Lung microvascular endothelial cell (primary cell): ENCODE measurements around the gene GLDC. TPM values are rescaled to one million over a fixed set of nuclear protein-coding genes. Genes with fewer than 3 reads are reported as not detected.
"Not testable (repeated sequence)": the region's sequence is repeated elsewhere in the genome, so short reads cannot be mapped to it uniquely, and the experiment has no call there.

Source experiments
- DNase-seq, 2 donors: peaks; one replicate each; pipeline versions ENCODE4 v3.0.0 to v3.0.0-alpha.2; 2010; ENCODE audit warnings: low read depth in 2 of 2
- total RNA-seq: library from RNA; depleted of rRNA; stranded (reverse); fragments of >200 nt; gene quantifications from 2 replicates; pipeline ENCODE4 v1.2.1, GENCODE V29; 2014

GLDC gene
- total RNA-seq, 1 donor from 2014 or later = 1.8 TPM

DNA sequence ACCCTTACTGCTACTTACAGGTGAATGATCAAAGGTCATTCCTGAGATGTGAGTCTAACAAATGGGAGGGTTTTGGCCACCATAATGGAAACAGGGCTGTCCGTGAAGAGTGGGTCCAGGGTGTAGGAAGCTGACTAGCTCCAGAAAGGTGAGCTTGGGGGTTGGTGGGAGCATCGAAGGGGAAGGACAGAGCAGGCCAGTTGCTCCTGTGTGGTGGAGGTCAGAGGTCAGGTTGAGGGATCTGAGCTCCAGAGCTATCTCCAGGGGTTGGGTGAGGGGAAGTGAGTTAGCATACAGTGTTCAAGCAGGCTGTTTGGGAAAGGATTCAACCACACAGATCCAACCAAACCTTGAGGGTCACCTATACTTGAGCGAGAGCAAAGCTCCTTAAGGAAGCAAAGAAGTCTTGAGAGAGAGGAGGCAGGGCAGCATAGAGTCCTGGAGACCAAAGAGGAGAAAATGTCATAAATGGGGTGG is 18.7 kb upstream of the GLDC start:
- DNase-seq = no peak

DNA sequence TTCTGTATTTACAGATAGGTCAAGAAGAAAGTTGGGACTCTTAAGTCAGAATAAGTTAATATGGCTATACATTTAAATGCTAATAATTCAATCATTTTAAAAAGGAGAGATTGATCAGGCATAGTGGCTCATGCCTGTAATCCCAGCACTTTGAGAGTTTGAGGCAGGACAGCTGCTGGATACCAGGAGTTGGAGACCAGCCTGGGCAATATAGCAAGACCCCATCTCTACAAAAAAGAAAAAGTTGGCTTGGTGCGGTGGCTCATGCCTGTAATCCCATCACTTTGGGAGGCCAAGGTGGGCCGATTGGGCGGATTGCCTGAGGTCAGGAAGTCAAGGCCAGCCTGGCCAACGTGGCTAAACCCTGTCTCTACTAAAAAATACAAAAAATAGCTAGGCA is 15.0 kb upstream of the GLDC start:
- no peak for DNase-seq

DNA sequence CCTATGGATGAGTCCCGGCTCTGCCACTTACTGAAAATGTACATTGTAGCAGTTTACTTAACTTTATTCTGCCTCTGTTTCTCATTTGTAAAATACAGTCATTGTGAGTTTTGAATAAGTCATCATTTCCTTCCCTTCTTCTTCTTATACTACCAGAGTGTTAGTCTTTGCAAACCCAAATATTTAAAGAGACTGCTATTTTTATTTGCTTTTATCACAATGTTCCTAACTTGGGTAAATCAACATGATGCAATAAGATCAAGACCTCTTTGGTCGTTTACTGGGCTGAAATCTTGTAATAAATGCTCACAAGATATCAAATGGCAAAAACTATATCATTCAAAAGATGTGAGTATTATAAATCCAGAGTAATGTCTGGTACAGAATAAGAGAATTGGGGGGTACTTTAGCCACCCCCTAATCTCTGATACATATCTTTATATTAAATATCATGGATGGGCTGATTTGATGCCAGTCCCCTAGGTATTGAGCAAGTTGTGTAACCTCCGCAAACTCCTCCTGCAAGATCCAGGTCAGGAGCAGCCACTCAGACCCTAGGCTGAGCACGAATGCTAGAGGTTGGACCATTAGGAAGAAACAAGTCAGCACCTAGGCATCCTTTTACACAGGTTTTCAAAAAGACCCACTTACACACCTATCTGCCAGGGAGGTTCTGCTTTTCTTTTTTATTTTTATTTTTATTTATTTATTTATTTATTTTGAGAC is 13.3 kb upstream of the GLDC start:
- no peak for DNase-seq

DNA sequence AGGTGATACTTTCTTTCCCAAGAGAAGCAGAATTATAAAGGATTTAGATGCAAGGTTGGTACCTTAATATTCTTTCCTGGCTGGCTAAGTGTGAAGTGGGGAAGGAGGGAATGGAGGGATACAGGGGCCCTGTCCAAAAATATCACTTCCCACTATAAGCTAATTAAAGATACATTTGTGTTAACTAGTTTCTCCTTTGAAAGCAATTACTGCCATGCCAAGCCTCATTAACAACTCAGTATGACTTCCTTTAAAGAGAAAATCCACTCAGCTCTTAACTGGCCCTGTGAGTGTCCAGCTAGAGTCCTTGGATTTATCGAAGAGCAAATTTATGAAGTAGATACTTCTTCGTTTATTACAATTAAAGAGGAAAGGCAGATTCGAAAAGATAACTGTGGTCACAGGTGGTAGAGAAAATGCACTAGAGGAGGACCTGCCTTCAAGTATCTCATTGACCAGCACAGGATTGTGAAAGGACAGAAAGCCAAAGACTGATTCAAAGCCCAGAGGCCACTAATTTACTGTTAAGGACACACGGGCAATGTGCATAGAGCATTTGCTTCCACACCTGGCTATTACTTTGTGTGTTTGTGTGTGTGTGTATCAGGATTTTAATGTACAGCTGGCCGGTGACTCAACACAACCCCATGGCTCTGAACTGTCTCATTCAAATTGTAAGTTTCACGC is 11.2 kb upstream of the GLDC start:
- no peak for DNase-seq

DNA sequence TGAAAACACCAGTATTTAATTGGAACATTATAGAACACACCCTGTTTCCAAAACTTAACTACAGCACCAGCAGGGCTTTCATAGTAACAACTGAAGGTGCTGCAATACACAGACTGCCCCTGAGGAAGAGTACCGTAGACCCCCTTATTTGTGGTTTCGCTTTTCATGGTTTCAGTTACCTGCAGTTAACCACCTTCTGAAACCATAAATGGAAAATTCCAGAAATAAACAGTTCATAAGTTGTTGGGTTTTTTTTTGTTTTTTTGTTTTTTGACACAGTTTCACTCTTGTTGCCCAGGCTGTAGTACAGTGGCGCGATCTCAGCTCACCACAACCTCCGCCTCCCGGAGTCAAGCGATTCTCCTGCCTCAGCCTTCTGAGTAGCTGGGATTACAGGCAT is 9.5 kb upstream of the GLDC start:
- no peak for DNase-seq

DNA sequence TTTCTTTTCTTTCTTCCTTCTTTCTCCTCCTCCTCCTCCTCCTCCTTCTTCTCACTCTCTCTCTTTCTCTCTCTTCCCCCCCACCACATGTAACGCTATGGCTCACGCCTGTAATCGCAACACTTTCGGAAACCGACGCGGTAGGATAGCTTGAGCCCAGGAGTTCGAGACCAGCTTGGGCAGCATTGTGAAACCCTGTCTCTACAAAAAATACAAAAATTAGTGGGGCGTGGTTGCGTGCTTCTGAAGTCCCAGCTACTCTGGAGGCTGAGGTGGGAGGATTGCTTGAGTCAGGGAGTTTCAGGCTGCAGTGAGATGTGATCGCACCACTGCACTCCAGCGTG is 736 bp upstream of the GLDC start:
- peak in 1 of 2 donors; percentile 6 for DNase-seq

DNA sequence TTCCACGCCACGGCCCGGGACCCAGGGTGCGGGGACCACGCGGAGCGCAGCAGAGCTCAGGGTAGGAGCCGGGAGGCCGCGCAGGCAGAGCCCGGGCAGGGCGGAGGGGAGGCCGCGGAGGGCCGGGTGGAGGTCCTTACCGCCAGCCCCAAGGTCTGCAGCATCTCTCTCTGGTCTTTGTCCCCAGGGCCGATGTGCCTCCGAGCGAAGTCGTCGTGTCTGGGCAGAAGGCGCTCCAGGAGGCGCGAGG is 499 bp downstream of the GLDC start:
- DNase-seq = peak in 1 of 2 donors; percentile 5

DNA sequence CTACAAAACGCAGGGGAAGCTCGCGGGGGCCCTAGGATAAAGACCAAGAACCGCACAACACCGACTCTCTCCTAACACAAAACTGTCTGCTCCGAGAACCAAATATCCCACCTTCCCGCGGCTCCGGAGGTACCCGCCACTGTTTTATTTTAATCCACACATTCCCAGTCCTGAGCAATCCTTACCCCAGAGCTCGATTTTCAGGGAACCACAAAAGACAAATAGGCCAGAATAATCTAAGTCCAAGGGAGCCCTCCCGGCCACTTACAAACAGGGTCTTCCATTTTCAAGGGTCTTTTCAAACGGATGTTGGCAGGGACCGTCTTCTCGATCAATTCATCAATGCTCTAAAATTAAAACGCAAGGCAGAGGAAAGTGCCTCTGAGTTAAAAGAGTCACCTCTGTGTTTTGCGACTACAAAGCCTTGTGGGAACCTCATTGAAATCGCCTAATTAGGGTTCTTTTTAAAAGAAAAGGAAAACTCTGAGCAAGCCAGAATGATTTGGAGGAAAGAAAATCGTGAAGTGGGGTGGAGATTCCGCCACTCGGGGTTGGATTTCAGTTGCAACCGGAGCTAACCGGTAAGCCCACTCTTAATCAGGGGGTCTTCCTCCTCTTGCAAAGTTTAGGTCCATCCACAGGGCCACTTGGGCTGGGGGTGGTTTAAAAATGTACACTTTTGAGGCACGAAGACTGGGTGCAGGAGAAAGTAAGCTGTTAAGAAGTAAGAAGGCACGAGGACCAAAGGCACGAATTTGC is 1.0 kb downstream of the GLDC start:
- DNase-seq = no peak

DNA sequence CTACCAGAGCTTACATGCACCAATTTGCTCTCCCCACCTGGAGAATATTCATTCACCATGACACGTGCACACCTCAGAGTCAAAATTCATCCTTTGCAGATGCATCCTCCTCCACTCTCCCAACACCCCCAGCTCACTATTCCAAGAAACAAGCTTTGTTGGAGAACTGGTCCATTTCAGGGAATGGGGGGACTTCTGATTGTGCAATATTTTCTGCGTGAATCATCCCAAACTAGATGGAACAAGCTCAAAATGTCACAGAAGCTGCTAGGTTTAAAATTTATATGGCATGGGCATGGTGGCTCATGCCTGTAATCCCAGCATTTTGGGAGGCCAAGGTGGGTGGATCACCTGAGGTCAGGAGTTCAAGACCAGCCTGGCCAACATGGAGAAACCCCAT is 3.6 kb downstream of the GLDC start:
- DNase-seq = no peak

DNA sequence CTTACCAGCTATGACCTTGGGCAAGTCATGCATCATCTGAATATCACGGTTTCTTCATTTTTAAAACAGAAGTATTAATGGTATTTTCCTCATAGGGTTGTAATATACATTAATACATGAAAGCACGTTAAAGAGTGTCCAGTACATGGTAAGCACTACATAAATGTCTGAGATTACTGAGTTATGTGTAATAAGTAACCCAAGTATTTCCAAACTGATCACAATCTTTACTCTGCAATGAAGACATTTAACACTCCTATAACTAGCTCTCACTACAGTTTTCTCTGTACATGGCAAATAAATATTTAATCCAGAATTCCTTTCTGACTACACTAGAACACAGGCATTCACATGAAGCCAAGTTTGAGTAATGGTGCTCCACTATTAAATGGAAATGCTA is 4.0 kb downstream of the GLDC start:
- no peak for DNase-seq

DNA sequence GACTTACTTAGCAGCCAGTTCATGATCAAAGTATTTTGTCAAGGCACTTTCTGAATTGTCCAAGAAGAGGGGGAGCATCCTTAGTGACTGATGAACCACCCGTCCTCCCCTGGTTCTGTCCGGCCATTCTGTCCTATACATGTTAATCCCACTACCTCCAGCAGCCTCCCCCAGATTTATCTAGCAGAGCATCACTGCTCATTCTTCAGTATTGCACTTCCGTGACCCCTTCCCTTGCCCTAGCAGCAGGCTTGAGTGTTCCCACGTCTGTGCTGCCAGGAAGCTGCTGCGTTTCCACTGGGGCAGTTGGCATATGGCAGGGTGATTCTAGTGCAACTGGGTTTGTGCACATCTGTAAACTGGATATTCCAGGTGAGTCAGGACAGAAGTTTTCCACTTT is 4.5 kb downstream of the GLDC start:
- DNase-seq = no peak

DNA sequence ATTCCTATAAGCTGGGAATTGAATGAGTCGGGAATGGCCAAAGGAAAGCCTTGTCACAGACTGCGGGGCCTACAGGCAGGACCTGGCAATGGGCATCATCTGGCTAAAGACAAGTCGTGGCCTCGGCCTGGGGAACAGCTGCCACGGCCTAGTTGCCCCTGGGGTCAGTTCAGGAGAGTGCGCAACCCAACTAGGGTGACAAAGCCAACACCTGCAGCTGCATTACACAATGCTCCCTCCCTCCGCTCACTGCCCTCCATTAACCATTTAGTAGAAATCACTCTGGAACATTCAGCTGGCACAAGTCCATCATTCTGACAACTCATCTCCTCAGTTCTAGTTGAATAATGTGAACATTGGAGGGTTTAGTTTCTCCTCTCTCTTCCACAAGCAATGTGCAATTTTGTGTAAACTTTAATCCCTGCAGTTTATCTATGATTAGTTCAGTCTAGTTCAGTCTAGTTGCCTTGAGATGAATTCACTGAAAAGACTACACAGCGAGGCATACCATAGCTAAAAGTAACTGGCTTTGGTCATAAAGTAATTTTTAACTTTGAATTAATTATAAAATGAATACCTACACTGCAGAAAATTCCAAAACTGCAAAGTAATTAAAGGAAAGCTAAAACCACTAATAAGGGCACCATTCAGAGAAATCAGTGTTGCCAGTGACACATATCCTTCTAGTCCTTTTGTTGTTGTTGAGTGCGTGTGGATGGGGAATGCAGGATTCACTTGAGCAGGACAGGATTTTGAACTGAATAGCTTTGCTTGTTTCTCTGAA is 5.1 kb downstream of the GLDC start:
- no peak for DNase-seq

DNA sequence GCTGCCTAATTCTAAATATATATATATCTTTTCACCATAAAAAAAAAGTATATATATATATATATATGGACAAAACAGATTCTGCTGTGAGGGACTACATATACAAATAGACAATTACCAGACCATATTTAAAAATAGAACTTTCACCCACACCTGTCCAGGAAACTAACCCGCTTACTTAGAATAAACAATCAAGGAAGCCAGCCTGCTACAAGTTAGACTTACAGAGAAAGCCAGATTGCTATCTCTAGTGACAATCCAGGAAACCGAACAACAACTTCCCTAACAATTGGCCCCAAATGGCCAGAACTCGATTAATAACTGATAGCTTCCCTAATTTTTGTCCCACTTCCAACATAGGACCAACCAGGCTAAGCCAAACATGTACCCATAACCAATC is 5.9 kb downstream of the GLDC start:
- no peak for DNase-seq

DNA sequence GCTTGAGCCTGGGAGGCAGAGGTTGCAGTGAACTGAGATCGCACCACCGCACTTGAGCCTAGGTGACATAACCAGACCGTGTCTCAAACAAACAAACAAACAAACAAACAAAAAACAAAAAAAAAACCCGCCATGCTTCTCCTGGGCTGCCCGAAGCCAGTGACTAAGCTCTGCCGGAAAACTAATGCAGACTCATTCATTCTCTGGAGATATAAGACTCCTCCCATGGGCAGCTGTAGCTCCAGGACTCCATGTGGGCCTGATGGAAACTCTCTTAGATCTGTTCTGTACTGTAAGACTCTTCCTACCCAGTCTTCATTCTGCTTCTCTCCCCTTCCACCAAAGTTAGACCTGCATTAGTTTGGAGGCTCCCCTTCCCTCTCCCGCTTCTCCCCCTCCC is 11.1 kb downstream of the GLDC start:
- no peak for DNase-seq

DNA sequence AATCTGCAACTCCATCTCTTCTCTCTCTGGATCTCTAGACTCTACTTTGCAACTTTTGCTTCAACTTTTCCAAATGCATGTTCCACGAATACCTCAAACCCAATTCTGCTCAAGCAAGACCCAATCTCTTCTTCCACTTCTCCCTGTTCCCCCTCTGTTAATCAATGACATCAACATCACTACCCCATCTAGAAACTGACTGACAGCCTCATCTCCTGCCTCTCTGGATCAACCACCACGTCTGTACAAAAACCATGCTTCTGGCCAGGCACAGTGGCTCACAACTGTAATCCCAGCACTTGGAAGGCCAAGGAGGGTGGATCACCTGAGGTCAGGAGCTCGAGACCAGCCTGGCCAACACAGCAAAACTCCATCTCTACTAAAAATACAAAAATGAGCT is 12.2 kb downstream of the GLDC start:
- no peak for DNase-seq

DNA sequence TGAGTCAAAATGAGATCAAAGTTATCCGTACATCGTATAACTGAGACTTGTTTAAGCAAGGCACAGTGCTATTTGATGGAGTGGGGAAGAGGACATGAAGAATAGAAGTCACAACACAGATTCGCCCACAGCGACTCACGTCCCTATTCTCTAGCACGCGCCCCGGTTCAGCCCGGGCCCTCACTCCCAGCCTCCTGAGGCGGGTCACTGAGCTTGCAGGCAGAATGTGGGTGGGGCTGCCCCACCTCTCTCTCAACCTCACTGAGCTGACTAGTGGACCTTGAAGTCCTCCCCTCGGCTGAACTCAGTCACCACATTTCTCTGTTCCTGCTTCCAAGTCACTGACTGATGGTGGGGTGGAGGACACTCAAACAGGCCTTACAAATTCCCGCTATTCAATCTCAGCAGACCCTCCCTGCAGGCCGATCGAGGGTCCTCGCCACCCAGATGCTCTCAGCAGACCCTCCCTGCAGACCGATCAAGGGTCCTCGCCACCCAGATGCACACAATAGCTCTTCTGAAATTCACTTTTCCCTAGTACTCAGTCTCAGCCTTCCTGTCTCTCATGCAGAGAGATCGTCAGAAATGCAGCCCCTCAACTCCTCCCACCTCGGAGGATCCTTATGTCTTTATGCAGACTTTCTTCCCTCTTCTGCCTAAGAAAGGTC is 12.9 kb downstream of the GLDC start:
- DNase-seq = no peak

DNA sequence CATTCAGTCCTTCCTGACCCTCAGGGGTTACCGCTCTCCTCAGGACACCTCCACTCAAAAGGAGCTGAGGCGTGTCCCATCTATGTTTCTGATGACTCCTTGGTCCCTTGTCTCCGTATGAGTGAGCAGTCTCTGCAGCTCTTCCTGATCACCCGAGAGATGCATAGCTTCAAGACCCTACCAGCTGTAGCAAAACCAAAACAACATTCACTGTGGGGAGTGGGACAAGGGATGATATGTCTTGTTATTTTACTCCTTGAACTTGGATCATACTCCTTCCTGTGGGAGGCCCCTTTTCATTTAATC is 14.4 kb downstream of the GLDC start:
- DNase-seq = no peak

DNA sequence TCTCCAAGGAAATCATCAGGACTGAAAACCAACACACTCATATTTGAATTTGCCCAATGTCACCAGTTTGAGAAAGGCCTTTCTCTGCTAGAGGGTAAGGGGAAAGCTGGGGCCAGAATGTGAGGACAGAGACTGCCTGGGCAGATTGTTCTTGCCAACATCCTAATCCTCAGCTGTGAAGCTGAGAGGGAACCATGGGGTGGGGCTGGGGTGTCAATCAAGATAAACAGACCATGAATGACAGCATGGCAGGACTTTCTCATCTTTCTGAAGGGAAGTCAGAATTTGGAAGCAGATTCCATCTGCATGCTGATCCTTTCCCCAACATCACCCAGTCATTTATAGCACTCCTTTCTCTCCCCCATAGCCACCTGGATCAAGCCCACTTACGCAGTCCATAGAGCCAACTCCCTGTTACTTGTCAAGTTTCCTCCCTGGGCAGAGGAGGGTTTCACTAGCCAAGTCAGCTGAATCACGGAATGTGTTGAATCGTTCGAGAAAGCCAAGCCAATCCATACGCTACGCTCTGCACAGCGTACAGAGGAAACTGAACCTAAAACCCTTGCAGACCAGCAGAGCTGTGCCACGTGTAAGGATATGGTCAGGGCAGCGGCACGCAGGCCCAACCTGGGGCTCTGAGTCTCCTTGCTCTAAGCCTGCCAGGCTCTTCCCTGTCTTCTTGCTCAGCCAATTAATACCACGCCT is 14.9 kb downstream of the GLDC start:
- DNase-seq = no peak

DNA sequence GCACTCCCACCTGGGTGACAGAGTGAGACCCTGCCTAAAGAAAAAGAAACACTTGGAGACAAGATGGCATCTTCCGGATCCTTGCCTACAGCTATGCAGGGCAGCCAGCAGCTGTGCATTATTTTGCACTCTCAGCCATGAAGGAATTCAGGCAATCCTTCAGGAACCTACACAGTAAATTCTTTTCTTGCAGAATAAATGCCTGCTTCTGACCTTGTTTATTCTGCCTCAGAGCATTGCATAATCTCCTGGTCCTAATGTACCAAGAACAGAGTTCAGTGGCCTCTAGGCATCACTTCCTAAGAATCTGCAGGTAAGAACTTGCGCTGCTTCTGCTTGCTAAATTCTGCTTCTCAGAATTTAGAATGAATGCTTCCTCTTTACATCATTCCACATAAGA is 16.8 kb downstream of the GLDC start:
- DNase-seq = no peak

DNA sequence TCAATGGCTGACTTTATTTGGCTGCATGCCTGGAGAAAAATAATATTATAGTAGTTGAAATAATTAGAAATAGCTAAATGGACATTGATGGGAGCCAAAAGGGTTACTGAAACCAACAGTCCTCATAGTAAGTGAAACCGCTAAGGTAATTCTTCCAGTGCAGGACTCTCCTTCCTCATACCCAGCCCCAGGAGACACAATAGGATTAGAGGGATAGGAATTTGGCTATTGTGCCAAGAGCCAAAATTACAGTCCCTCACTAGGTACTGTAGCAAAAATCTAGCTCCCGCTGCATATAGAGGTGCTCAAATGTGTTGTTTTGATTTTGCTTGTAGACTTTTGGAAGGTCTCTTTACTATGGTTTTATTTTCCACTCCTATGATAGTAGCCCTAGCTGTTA is 20.2 kb downstream of the GLDC start:
- DNase-seq = no peak

DNA sequence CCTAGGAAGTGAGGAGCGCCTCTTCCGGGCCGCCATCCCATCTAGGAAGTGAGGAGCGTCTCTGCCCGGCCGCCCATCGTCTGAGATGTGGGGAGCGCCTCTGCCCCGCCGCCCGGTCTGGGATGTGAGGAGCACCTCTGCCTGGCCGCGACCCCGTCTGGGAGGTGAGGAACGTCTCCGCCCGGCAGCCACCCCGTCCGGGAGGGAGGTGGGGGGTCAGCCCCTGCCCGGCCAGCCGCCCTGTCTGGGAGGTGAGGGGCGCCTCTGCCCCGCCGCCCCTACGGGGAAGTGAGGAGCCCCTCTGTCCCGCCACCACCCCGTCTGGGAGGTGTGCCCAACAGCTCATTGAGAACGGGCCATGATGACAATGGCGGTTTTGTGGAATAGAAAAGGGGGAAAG is 22.7 kb downstream of the GLDC start:
- not testable (repeated sequence) for DNase-seq
